Stimulated activated CD8-positive, alpha-beta memory T cell treated with anti-CD3 and anti-CD28 coated beads, Interleukin-4, amount 100 ng/mL, for 24 hours (primary cell): ENCODE results near the gene RASA2.
A peak's percentile ranks its signal among the peaks of the same experiment; 100 is the strongest.
"Not testable (repeated sequence)": the region's sequence is repeated elsewhere in the genome, so short reads cannot be mapped to it uniquely, and the experiment has no call there.

Experiments used
- DNase-seq: peaks from one replicate; pipeline ENCODE4 v3.0.0-alpha.2; 2020; ENCODE audit warnings: low read depth

RASA2 gene

DNA sequence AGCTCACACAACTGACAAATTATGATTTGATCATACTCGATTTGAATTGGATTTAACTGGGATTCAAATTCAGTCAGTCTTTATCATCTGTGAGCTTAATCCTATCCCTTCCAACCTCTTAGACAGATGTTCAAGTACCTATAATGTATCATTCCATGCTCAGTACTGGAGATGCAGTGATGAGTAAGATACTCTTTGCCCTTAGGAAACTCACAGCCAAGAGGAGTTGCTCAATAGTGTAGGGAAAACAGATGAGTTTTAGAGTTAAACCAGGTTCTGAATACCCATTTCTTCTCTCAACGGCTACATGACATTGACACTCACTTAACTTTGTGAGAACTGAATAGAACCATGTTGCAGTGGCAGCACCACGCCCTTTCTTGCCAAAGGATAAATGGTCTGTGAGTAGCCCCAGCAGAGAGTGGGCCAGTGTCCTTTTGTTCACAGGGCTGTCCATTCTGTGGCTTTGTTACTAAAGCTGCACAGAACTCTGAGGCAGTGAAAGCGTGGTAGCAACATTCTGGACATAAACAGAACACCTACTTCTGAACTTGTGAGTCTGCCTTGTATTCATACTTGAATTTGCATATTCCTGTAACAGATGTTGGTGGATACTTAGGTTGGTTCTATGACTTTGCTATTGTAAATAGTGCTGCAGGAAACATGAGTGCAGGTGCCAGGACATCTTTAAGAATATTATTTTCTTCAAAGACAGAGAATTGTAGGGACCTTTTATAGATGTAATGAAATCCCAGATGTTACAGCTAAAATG, 91.6 kb downstream of the RASA2 start:
- no peak for DNase-seq

- DNase-seq, result no peak
Observed at GRCh38 chr3:141594357-141594756, 107.5 kb downstream of the RASA2 start.

GRCh38 chr3:141597931-141598330, 111.1 kb downstream of the RASA2 start:
- no peak for DNase-seq

DNA sequence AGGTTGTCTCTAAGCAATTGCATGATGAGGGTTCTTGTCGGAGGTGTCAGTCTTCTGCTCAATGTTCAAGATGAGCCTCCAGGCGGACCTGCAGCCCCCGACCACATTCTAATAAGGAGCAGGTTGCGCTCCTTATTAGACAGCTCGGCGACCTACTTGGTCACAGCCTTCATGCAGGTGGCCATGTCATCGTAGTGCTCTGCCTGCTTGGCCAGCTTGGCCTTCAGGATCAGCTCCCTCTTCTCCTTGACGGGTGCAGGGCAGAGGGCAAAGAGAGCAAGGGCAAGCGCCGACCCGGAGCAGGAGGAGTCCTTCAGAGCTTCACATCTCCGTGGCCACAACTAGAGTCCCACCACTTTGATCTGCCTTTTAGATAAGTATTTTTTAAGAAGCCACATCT, 113.5 kb downstream of the RASA2 start:
- DNase-seq, result no peak

DNA sequence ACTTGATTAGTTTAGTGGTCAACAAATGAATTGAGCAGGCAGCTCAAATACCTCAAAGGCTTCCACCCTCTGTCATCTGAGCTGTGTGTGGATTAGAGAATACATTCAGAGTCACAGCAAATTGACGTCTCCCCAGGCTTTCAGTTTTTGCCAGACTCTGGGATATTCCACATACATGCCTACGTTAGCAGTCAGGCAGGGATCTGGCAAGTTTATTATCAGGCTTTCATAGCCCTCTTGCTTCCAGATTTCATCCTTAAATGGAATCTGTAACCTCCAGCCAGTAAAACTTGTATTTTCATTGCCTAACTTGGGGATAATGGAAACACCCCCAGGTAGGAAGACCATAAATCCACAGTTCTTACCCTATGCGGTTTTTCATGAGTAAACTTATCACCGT, 115.9 kb downstream of the RASA2 start:
- DNase-seq, result no peak

- no peak for DNase-seq
Observed at GRCh38 chr3:141603473-141604035, 116.7 kb downstream of the RASA2 start.

- DNase-seq, result no peak
Observed at GRCh38 chr3:141605883-141606282, 119.1 kb downstream of the RASA2 start.

GRCh38 chr3:141608438-141608837, 121.6 kb downstream of the RASA2 start:
- no peak for DNase-seq

GRCh38 chr3:141610939-141611338, 124.1 kb downstream of the RASA2 start:
- DNase-seq, result no peak

DNA sequence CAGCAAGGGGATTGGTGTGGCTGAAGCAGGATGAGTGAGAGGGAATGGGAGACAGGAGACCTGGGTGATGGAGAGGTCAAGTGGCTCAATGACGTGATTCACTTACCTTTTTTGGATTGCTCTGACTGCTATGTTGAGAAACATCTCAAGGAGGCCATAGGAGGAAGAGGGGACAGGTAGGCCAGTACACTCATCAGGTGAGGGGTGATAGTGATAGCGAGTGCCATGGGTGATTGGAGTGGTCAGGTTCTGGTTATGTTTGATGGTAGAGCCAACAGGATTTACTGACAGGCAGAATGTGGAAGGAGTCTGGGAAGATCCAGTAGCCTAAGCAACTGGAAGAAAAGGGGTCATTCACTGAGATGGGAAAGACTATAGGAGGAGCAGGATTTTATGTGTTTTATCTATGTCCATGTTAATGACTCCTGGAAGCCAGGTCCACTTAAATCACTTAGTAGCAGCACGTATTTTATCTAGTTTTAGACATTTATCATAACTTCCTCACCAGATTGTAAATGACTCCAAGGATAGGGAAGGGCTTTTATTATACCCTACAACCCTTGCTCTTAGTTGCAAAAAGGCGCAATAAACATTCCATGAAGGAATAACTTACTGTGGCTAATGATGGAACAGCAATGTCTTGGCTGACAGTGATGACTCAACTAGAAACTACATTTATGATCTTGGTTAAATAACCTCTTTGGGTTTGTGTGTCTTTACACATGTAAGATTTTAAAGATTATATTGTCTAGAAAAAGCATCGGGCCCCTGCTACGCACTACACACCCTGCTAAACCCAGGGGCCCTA, 131.5 kb downstream of the RASA2 start:
- DNase-seq, result no peak

DNA sequence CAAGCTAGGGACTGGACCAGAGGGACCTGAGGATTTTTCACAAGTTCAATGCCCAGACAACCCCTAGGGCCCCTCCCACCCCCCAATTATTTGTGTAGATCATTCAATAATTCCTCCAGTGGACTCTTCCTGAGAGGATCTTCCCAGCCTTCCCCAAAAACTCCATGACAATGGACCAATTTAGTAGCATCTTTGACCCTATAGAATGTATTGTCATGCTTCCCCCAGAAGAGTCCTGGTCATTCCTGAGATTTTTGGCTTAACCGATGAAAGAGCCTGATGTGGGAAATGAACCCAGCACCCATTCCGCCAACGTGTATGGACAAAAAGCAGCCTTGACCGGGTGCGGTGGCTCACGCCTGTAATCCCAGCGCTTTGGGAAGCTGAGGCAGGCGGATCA, 132.1 kb downstream of the RASA2 start:
- no peak for DNase-seq

DNA sequence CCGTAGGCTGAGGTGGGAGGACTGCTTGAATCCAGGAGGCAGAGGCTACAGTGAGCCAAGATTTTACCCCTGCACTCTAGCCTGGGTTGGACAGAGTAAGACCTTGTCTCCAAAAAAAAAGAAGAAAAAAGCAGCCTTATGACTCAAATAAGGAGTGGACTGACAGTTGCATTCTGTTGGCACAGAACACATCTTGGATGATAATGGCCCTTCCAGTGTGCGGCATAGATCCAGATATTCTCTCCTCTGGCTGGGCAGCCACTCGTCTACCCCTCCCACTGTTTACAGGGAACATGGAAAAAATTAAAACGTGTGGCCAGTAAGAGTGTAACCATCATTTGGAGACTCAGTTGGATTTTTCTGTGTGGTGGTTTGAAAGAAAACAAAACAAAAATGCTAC, 132.6 kb downstream of the RASA2 start:
- no peak for DNase-seq

DNA sequence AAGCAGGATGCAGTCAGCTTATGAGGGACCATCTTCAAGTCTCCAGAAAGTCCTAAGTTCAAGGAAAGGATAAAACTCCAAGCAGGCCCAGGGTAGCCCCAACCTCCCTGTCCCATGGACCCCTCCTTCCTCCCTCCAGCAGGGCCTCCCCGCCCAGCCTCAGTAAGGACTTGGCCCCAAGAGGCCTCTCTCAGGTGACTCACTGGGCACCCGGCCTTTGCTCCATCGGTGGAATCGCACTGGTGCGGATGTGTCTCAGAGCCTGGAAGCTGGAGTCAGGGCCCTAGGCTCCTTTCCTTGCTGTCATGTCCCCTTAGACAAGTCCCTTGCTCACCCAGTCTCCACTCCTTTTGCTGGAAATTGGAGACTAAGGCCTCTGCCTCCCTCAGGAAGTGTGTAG, 136.9 kb downstream of the RASA2 start:
- no peak for DNase-seq

GRCh38 chr3:141625506-141625905, 138.7 kb downstream of the RASA2 start:
- DNase-seq, result no peak

- DNase-seq, result not testable (repeated sequence)
Observed at GRCh38 chr3:141628334-141628733, 141.5 kb downstream of the RASA2 start.

DNA sequence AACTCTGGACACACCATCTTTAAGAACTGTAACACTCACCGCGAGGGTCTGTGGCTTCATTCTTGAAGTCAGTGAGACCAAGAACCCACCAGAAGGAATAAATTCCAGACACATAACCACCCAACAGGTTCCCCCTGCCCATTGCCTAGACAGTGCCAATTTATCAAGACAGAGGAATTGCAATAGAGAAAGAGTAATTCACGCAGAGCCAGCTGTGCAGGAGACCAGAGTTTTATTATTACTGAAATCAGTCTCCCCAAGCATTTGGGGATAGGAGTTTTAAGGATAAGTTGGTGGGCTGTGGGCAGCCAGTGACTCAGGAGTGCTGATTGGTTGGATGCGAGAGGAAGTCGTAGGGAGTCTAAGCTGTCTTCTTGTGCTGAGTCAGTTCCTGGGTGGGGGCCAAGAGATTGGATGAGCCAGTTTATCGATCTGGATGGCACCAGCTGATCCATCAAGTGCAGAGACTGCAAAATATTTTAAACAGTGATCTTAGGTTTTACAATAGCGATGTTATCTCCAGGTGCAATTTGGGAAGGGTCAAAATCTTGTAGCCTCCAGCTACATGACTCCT, 142.1 kb downstream of the RASA2 start:
- not testable (repeated sequence) for DNase-seq

GRCh38 chr3:141629976-141630375, 143.1 kb downstream of the RASA2 start:
- no peak for DNase-seq

DNA sequence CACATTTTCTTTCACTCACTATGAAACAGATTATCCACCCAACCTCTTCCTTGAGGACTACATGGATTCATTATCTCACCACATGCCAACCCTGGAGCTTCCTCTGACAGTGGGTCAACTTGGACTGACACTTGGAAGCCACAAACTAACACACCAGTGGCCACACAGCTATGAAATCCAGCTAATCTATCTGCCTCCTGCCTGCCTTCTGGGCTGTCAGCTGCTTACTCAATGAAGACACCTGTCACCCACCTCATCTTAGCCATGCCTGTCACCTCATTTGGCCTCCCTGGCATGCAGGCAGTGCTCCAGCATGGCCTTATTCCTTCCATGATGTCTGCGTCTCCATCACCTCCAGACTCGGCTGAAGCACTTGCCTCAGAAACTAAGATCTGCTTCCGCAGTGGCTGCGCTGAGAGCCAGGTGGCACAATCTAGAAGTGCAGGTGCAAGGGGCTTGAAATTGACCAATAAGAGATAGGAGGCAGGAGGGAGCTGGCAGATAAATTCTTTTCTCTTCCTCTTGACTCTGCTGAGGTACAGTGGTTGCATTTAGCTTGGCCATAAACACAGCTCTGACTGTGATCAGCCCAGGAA, 146.1 kb downstream of the RASA2 start:
- no peak for DNase-seq

DNA sequence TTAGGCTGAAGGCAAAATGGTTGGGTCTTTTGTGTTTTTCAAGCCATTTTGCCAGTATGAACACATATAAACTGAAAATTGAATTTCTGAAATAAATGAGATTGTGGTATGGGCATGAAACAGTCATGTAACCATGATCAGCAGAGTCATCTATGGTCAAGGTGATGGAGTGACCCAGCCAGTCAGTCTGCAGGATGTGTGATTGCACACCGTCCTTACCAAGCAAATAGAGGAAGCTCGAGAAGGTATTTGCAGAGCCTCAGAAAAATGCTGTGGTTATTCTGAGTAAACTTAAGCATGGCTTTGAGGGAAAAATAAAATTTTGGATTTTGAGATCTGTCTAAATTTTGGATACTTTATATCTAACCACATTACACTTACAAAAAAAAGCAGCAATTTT, 155.4 kb downstream of the RASA2 start:
- DNase-seq, result no peak

GRCh38 chr3:141643391-141643790, 156.6 kb downstream of the RASA2 start:
- no peak for DNase-seq

- DNase-seq, result no peak
Observed at GRCh38 chr3:141643796-141644195, 157.0 kb downstream of the RASA2 start.

DNA sequence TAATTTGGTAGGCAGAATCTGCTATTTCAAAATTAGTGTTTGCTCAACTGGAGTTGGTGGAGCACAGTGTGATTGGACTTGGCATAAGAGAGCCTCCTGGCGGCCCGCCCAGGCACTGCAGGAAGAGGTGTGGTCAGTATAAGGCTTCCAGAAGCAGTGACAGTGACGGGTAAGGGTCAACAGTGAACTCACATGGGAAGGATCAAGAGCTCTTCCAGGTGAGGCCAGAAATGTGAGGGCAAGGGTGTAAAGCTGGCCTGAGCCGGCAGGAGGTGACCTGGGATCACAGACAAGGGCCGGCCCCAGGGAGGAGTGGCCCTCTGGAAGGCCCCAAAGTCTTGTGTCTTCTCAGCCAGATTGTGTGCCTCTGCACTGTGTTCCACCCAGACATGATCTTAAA, 158.1 kb downstream of the RASA2 start:
- peak; percentile 59 for DNase-seq
